Hepatocyte (in vitro differentiated cells): ENCODE results near the gene ADAP1. TPM values are rescaled to one million over a fixed set of nuclear protein-coding genes. Genes with fewer than 3 reads are reported as not detected.
"Not testable (repeated sequence)": the region's sequence is repeated elsewhere in the genome, so short reads cannot be mapped to it uniquely, and the experiment has no call there.

ENCODE experiments used
- DNase-seq: peaks from one replicate; pipeline ENCODE4 v3.0.0-alpha.2; 2016; ENCODE audit warnings: low spot score
- H2AFZ ChIP-seq: fragments of 200-600 bp; sonication (generic); 2 replicates; pipeline ENCODE4 v1.6.0; 2016; ENCODE audit warnings: antibody characterized with exemption, mild to moderate bottlenecking
- H3K27ac ChIP-seq: fragments of 200-600 bp; sonication (generic); 2 replicates; pipeline ENCODE4 v1.5.1; 2016; ENCODE audit warnings: mild to moderate bottlenecking
- H3K27me3 ChIP-seq: fragments of 200-600 bp; sonication (generic); 2 replicates; pipeline ENCODE4 v1.6.1; 2016
- H3K36me3 ChIP-seq: fragments of 200-600 bp; sonication (generic); replicated peaks from 2 replicates; pipeline ENCODE4 v1.5.1; 2016; ENCODE audit warnings: low read depth; ENCODE audit not compliant: insufficient read depth
- H3K4me1 ChIP-seq: fragments of 200-600 bp; sonication (generic); 2 replicates; pipeline ENCODE4 v1.5.1; 2016; ENCODE audit warnings: mild to moderate bottlenecking, moderate library complexity; ENCODE audit not compliant: insufficient read depth
- H3K4me2 ChIP-seq: fragments of 200-600 bp; sonication (generic); 2 replicates; pipeline ENCODE4 v1.6.0; 2016
- H3K4me3 ChIP-seq: fragments of 200-600 bp; sonication (generic); 2 replicates; pipeline ENCODE4 v1.5.1; 2016; ENCODE audit warnings: mild to moderate bottlenecking
- H3K79me2 ChIP-seq: fragments of 200-600 bp; sonication (generic); 2 replicates; pipeline ENCODE4 v1.6.0; 2017; ENCODE audit warnings: mild to moderate bottlenecking
- H3K9me2 ChIP-seq: fragments of 200-600 bp; sonication (generic); replicated peaks from 2 replicates; pipeline ENCODE4 v1.6.0; 2017; ENCODE audit warnings: mild to moderate bottlenecking; ENCODE audit not compliant: insufficient read depth
- H3K9me3 ChIP-seq: fragments of 200-600 bp; sonication (generic); 2 replicates; pipeline ENCODE4 v1.5.1; 2016; ENCODE audit warnings: low read depth, mild to moderate bottlenecking
- H4K20me1 ChIP-seq: fragments of 200-600 bp; sonication (generic); 2 replicates; pipeline ENCODE4 v1.6.0; 2016; ENCODE audit warnings: mild to moderate bottlenecking; ENCODE audit not compliant: insufficient read depth, poor library complexity, severe bottlenecking
- CTCF ChIP-seq: fragments of 200-600 bp; sonication (generic); IDR thresholded peaks from 2 replicates; pipeline ENCODE4 v1.5.1; 2016; ENCODE audit warnings: antibody characterized with exemption, mild to moderate bottlenecking; ENCODE audit not compliant: poor library complexity
- EZH2 ChIP-seq: fragments of 200-600 bp; sonication (generic); IDR thresholded peaks from 2 replicates; pipeline ENCODE4 v1.6.1; 2016; ENCODE audit warnings: antibody characterized with exemption, mild to moderate bottlenecking, borderline replicate concordance
- EZH2phosphoT487 ChIP-seq: fragments of 200-600 bp; sonication (generic); IDR thresholded peaks from one replicate; pipeline ENCODE4 v1.6.1; 2018; ENCODE audit warnings: antibody characterized with exemption, mild to moderate bottlenecking, low read depth, moderate library complexity; ENCODE audit not compliant: unreplicated experiment, severe bottlenecking
- WGBS: methylation state at CpG from one replicate; pipeline ENCODE4 v1.1.6; 2016; ENCODE audit warnings: low lambda C conversion rate; ENCODE audit errors: missing lambda C conversion rate; 5-methylcytosine and 5-hydroxymethylcytosine counted together
- polyA plus RNA-seq: library from polyadenylated mRNA; unstranded; fragments of >200 nt; fragmentation: Nextera tagmentation; extraction: Ambion mirVana; gene quantifications from 2 replicates; pipeline ENCODE4 v1.2.1, GENCODE V29; 2016
- total RNA-seq: library from RNA; depleted of rRNA; stranded (reverse); fragments of >200 nt; gene quantifications from 2 replicates; pipeline ENCODE4 v1.2.3, GENCODE V29; 2014

The ADAP1 gene
- total and polyA plus RNA-seq, 2 experiments from 2014 or later, result 25.6 to 35.7 TPM

- Histone ChIP-seq H3K36me3 (no peaks in the 10 kb centered on the region), H3K4me2 (no peak overlapping the region), H3K4me3 (no peak overlapping the region), H3K9me3 (no peaks in the 10 kb centered on the region), H2AFZ (no peak overlapping the region), H3K27me3 (peaks cover under 1% of the 10 kb centered on the region), H3K27ac (no peak overlapping the region), H4K20me1 (no peaks in the 10 kb centered on the region), H3K9me2 (no peaks in the 10 kb centered on the region), H3K79me2 (no peaks in the 10 kb centered on the region), H3K4me1 (peaks cover 7% of the 10 kb centered on the region)
- 92% methylated on average over 11 of the region's 11 CpGs for WGBS
- no peak for DNase-seq
- TF ChIP-seq CTCF (no peak), EZH2phosphoT487 (no peak), EZH2 (no peak)
Observed at GRCh38 chr7:910441-910861, 44.0 kb downstream of the ADAP1 start.

GRCh38 chr7:909358-910329 is 44.8 kb downstream of the ADAP1 start:
- H3K9me3 ChIP-seq, result no peaks in the 10 kb centered on the region
- TF ChIP-seq CTCF, result no peak
- WGBS, result 54% methylated on average over 53 of the region's 58 CpGs
- peak; percentile 65 for DNase-seq
- no peak overlapping the region for H2AFZ ChIP-seq
- H3K4me1 ChIP-seq, result peaks cover 7% of the 10 kb centered on the region
- no peak overlapping the region for H3K4me3 ChIP-seq
- peaks cover 6% of the 10 kb centered on the region for H3K27me3 ChIP-seq
- H3K9me2 ChIP-seq, result no peaks in the 10 kb centered on the region
- H3K4me2 ChIP-seq, result peak overlapping the region; percentile 77
- H4K20me1 ChIP-seq, result no peaks in the 10 kb centered on the region
- no peaks in the 10 kb centered on the region for H3K36me3 ChIP-seq
- no peaks in the 10 kb centered on the region for H3K79me2 ChIP-seq
- peak overlapping the region; percentile 57 for H3K27ac ChIP-seq

- H3K79me2 ChIP-seq, H3K4me3 ChIP-seq, H3K27ac ChIP-seq, H4K20me1 ChIP-seq, H3K9me2 ChIP-seq, H2AFZ ChIP-seq, H3K4me1 ChIP-seq, H3K27me3 ChIP-seq, H3K36me3 ChIP-seq, H3K9me3 ChIP-seq: not testable (repeated sequence)
- TF ChIP-seq CTCF, result peak; percentile 80
- DNase-seq, result peak; percentile 82
- peak overlapping the region; percentile 77 for H3K4me2 ChIP-seq
- 50% methylated on average over 26 of the region's 73 CpGs for WGBS
Observed at GRCh38 chr7:908591-909357, 45.7 kb downstream of the ADAP1 start.
